ENCODE data around the gene GADD45B. TPM values are rescaled to one million over a fixed set of nuclear protein-coding genes. Genes with fewer than 3 reads are reported as not detected.
"Not testable (repeated sequence)": the region's sequence is repeated elsewhere in the genome, so short reads cannot be mapped to it uniquely, and the experiment has no call there.

The GADD45B gene
- total RNA-seq, 4 donors from 2014 or later, result 35.5 to 278 (median 54.9) TPM

- Histone ChIP-seq H3K27me3 (no peaks in the 10 kb centered on the region), H3K4me1 (peaks cover 0 to 3% (median 0%) of the 10 kb centered on the region in 4 donors), H3K36me3 (no peaks in the 10 kb centered on the region), H3K4me3 (no peak overlapping the region), H3K27ac (no peak overlapping the region), H3K9me3 (no peaks in the 10 kb centered on the region)
- TF ChIP-seq POLR2A (IDR thresholded peaks at IDR 0.05), result no peak
- DNase-seq, result no peak
Observed at GRCh38 chr19:2469102-2469914, 6.6 kb upstream of the GADD45B start.

GRCh38 chr19:2469915-2470200, 6.1 kb upstream of the GADD45B start:
- H3K27ac ChIP-seq, H3K4me3 ChIP-seq, H3K4me1 ChIP-seq, H3K36me3 ChIP-seq, H3K27me3 ChIP-seq, H3K9me3 ChIP-seq, DNase-seq: not testable (repeated sequence)

GRCh38 chr19:2474232-2475017, 1.5 kb upstream of the GADD45B start:
- no peaks in the 10 kb centered on the region for H3K9me3 ChIP-seq
- H3K4me1 ChIP-seq, result peaks cover 3 to 30% (median 12%) of the 10 kb centered on the region in 4 donors
- no peaks in the 10 kb centered on the region for H3K36me3 ChIP-seq
- no peaks in the 10 kb centered on the region for H3K27me3 ChIP-seq
- peak overlapping the region; percentile 68 to 94 (median 84) for H3K4me3 ChIP-seq
- TF ChIP-seq CTCF (IDR thresholded peaks at IDR 0.05) (peak; percentile 98 to 100 (median 99)), POLR2A (IDR thresholded peaks at IDR 0.05) (no peak)
- peak; percentile 85 to 91 (median 85) for DNase-seq
- H3K27ac ChIP-seq, result peak overlapping the region; percentile 76 to 92 (median 82)

GRCh38 chr19:2475018-2475701, 767 bp upstream of the GADD45B start:
- H3K36me3 ChIP-seq, result no peaks in the 10 kb centered on the region
- peak overlapping the region; percentile 76 to 92 (median 82) for H3K27ac ChIP-seq
- H3K4me3 ChIP-seq, result peak overlapping the region; percentile 68 to 94 (median 84)
- H3K4me1 ChIP-seq, result peaks cover 3 to 32% (median 12%) of the 10 kb centered on the region in 4 donors
- H3K9me3 ChIP-seq, result no peaks in the 10 kb centered on the region
- peak; percentile 58 to 75 (median 75) for DNase-seq
- no peaks in the 10 kb centered on the region for H3K27me3 ChIP-seq
- TF ChIP-seq CTCF (IDR thresholded peaks at IDR 0.05) (no peak), POLR2A (IDR thresholded peaks at IDR 0.05) (no peak)

GRCh38 chr19:2476451-2477140, 669 bp downstream of the GADD45B start:
- H3K27me3 ChIP-seq, result no peaks in the 10 kb centered on the region
- peak overlapping the region; percentile 68 to 94 (median 84) for H3K4me3 ChIP-seq
- H3K36me3 ChIP-seq, result no peaks in the 10 kb centered on the region
- no peaks in the 10 kb centered on the region for H3K9me3 ChIP-seq
- peak overlapping the region; percentile 78 to 95 (median 90) for H3K27ac ChIP-seq
- DNase-seq, result peak; percentile 69 to 74 (median 73)
- peaks cover 3 to 32% (median 12%) of the 10 kb centered on the region in 4 donors for H3K4me1 ChIP-seq
- no peak for TF ChIP-seq CTCF (IDR thresholded peaks at IDR 0.05)
- no peak for TF ChIP-seq POLR2A (IDR thresholded peaks at IDR 0.05)

GRCh38 chr19:2477141-2477710, 1.3 kb downstream of the GADD45B start:
- peak overlapping the region; percentile 78 to 95 (median 90) for H3K27ac ChIP-seq
- peaks cover 3 to 32% (median 12%) of the 10 kb centered on the region in 4 donors for H3K4me1 ChIP-seq
- H3K4me3 ChIP-seq, result peak overlapping the region; percentile 68 to 94 (median 84)
- H3K9me3 ChIP-seq, result no peaks in the 10 kb centered on the region
- DNase-seq, result peak; percentile 66 to 79 (median 78)
- no peaks in the 10 kb centered on the region for H3K27me3 ChIP-seq
- no peaks in the 10 kb centered on the region for H3K36me3 ChIP-seq
- no peak for TF ChIP-seq POLR2A (IDR thresholded peaks at IDR 0.05)
- TF ChIP-seq CTCF (IDR thresholded peaks at IDR 0.05), result no peak

All from Peyer's patch (tissue), 4 donors.